ENCODE results near the gene ANAPC13. TPM values are rescaled to one million over a fixed set of nuclear protein-coding genes. Genes with fewer than 3 reads are reported as not detected.

ANAPC13 gene
- total and polyA plus RNA-seq, 2 of the 13 experiments (the other 11 are each of a cell fraction or from before 2014, with no cell fraction given), result 48.7 to 69.1 TPM

DNA sequence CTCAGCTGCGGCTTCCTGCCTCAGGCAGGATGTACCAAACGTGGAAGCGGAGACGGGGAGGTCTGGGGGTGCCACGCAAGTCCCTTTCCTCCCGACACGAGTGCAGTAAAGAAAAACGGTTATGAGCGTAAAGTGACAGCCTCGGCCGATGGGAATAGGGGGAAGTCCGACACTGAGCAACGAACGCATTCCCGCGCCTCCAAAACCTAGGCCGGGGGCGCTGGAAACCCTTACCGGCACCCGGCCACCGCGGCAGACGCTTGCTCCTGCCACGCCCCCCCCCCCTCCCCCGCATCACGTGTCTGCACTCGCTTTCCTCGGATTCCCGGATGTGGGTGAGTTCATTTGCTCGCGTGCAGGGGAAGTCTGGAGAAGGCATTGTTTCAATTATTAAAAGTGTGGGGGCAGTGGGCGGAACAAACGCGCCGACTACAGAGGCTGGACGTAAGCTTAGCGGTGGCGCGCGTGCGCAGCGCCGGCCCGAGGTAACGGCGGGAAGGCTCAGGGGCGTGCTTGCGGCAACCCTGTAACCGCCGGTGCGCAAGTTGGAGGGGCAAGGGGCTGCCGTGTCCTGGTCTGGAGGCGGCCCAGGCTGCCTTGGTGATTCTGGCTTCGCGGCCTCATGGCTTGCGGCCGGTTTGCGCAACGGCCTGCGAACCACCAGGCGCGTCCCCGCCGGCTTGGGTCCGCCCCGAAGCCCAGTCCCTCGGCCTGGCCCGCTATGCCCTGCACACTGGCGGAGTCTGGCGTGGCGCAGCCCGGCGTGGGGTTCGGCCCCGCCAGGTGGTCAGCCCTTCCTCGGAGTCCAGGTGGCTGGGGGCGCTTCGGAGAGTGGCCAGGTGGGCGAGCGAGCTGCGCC is at the start of gene ANAPC13, which contains the start of gene CEP63 (continued):
- TF ChIP-seq ZNF543 (CRISPR knock-in tag; IDR thresholded peaks at IDR 0.05) (peak; percentile 83; the same call in 1 of the 2 replicates), TEAD3 (CRISPR knock-in tag; optimal IDR thresholded peaks at IDR 0.05; ENCODE audit: borderline replicate concordance) (peak; percentile 7), HDAC1 (CRISPR knock-in tag; IDR thresholded peaks at IDR 0.05) (no peak; the same call in none of the 2 replicates), ZNF841 (CRISPR knock-in tag; IDR thresholded peaks at IDR 0.05; ENCODE audit: borderline replicate concordance) (no peak), SP2 (CRISPR knock-in tag; IDR thresholded peaks at IDR 0.05) (peak; percentile 55), ZNF292 (CRISPR knock-in tag; IDR thresholded peaks at IDR 0.05; ENCODE audit: borderline replicate concordance, low read depth) (peak; percentile 15; the same call in 1 of the 2 replicates), NBN (conservative IDR thresholded peaks at IDR 0.05) (no peak), MXI1 (IDR thresholded peaks at IDR 0.05; ENCODE audit: borderline replicate concordance, low read depth, low read length) (peak; percentile 39; the same call in 1 of the 3 replicates), ZNF790 (CRISPR knock-in tag; IDR thresholded peaks at IDR 0.05; ENCODE audit: borderline replicate concordance) (no peak), ZNF430 (CRISPR knock-in tag; IDR thresholded peaks at IDR 0.05) (peak; percentile 84), ZSCAN25 (CRISPR knock-in tag; IDR thresholded peaks at IDR 0.05) (no peak), ARNT (IDR thresholded peaks at IDR 0.05) (no peak), ZNF749 (CRISPR knock-in tag; IDR thresholded peaks at IDR 0.05; ENCODE audit: borderline replicate concordance) (peak; percentile 84; the same call in 1 of the 2 replicates)
- TF ChIP-seq, protein P1, sequence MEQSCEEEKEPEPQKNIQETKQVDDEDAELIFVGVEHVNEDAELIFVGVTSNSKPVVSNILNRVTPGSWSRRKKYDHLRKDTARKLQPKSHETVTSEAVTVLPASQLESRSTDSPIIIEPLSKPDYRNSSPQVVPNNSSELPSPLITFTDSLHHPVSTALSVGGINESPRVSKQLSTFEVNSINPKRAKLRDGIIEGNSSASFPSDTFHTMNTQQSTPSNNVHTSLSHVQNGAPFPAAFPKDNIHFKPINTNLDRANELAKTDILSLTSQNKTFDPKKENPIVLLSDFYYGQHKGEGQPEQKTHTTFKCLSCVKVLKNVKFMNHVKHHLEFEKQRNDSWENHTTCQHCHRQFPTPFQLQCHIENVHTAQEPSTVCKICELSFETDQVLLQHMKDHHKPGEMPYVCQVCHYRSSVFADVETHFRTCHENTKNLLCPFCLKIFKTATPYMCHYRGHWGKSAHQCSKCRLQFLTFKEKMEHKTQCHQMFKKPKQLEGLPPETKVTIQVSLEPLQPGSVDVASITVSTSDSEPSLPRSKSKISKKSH (CRISPR knock-in tag; IDR thresholded peaks at IDR 0.05; ENCODE audit: borderline replicate concordance), result no peak; the same call in 1 of the 2 replicates
- TF ChIP-seq, protein P2, sequence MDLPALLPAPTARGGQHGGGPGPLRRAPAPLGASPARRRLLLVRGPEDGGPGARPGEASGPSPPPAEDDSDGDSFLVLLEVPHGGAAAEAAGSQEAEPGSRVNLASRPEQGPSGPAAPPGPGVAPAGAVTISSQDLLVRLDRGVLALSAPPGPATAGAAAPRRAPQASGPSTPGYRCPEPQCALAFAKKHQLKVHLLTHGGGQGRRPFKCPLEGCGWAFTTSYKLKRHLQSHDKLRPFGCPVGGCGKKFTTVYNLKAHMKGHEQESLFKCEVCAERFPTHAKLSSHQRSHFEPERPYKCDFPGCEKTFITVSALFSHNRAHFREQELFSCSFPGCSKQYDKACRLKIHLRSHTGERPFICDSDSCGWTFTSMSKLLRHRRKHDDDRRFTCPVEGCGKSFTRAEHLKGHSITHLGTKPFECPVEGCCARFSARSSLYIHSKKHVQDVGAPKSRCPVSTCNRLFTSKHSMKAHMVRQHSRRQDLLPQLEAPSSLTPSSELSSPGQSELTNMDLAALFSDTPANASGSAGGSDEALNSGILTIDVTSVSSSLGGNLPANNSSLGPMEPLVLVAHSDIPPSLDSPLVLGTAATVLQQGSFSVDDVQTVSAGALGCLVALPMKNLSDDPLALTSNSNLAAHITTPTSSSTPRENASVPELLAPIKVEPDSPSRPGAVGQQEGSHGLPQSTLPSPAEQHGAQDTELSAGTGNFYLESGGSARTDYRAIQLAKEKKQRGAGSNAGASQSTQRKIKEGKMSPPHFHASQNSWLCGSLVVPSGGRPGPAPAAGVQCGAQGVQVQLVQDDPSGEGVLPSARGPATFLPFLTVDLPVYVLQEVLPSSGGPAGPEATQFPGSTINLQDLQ (CRISPR knock-in tag; IDR thresholded peaks at IDR 0.05), result peak; percentile 40; the same call in 1 of the 2 replicates
- TF ChIP-seq, protein P3, sequence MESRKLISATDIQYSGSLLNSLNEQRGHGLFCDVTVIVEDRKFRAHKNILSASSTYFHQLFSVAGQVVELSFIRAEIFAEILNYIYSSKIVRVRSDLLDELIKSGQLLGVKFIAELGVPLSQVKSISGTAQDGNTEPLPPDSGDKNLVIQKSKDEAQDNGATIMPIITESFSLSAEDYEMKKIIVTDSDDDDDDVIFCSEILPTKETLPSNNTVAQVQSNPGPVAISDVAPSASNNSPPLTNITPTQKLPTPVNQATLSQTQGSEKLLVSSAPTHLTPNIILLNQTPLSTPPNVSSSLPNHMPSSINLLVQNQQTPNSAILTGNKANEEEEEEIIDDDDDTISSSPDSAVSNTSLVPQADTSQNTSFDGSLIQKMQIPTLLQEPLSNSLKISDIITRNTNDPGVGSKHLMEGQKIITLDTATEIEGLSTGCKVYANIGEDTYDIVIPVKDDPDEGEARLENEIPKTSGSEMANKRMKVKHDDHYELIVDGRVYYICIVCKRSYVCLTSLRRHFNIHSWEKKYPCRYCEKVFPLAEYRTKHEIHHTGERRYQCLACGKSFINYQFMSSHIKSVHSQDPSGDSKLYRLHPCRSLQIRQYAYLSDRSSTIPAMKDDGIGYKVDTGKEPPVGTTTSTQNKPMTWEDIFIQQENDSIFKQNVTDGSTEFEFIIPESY (CRISPR knock-in tag; IDR thresholded peaks at IDR 0.05), result no peak
- TF ChIP-seq, protein P4, sequence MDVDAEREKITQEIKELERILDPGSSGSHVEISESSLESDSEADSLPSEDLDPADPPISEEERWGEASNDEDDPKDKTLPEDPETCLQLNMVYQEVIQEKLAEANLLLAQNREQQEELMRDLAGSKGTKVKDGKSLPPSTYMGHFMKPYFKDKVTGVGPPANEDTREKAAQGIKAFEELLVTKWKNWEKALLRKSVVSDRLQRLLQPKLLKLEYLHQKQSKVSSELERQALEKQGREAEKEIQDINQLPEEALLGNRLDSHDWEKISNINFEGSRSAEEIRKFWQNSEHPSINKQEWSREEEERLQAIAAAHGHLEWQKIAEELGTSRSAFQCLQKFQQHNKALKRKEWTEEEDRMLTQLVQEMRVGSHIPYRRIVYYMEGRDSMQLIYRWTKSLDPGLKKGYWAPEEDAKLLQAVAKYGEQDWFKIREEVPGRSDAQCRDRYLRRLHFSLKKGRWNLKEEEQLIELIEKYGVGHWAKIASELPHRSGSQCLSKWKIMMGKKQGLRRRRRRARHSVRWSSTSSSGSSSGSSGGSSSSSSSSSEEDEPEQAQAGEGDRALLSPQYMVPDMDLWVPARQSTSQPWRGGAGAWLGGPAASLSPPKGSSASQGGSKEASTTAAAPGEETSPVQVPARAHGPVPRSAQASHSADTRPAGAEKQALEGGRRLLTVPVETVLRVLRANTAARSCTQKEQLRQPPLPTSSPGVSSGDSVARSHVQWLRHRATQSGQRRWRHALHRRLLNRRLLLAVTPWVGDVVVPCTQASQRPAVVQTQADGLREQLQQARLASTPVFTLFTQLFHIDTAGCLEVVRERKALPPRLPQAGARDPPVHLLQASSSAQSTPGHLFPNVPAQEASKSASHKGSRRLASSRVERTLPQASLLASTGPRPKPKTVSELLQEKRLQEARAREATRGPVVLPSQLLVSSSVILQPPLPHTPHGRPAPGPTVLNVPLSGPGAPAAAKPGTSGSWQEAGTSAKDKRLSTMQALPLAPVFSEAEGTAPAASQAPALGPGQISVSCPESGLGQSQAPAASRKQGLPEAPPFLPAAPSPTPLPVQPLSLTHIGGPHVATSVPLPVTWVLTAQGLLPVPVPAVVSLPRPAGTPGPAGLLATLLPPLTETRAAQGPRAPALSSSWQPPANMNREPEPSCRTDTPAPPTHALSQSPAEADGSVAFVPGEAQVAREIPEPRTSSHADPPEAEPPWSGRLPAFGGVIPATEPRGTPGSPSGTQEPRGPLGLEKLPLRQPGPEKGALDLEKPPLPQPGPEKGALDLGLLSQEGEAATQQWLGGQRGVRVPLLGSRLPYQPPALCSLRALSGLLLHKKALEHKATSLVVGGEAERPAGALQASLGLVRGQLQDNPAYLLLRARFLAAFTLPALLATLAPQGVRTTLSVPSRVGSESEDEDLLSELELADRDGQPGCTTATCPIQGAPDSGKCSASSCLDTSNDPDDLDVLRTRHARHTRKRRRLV (CRISPR knock-in tag; IDR thresholded peaks at IDR 0.05), result 0 out of 2 replicates have a peak, but pooled peaks have one; percentile 81

Measured in HepG2 (cell line).